Activated CD8-positive, alpha-beta memory T cell treated with anti-CD3 and anti-CD28 coated beads for 24 hours (primary cell): ENCODE data around the gene CLEC19A.

Source experiments
- DNase-seq: peaks from one replicate; pipeline ENCODE4 v3.0.0-alpha.2; 2020

Gene CLEC19A

DNA sequence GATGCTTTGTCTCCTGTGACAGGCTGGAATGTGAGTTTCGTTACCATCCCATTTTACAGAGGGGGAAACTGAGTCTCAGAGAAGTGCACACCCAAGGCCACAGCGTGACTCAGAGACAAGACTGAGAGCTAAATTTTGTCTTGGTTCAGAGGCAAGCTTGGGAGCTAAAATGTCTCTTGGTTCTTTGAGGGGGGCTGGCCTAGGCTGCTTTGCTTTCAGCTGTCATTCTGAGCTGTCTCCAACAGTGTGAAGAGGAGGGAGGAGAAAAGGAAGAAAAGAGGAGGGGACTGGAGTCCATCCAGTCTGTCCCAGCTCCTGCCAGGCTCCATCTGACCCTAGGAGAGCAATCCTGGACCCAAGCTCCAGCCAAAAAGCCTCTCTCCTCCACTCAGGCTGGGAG, at the start of gene CLEC19A:
TSS of gene CLEC19A (plus strand) at position 301 of the 400 bp plus-strand sequence. CDS start 121 bp downstream, outside the sequence.
- no peak for DNase-seq

DNA sequence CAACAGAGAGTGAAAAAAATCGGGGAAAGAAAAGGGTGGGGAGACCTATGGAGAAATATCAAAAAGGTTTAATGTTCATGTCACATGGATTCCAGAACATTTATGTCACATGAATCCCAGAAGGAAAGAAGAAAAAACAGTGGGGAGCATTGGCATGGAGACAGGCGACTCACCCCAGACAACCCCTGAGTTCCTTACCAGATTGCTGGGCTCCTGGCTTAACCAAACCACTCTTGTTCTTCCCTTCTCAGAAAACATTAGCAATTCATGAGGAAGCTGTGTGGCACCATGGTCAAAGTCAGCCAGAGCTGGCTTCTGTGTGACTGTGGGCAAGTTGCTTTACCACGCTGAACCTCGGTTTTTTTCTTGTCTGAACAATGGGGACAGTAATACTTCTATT, 49.6 kb upstream of the CLEC19A start:
- DNase-seq: no peak

DNA sequence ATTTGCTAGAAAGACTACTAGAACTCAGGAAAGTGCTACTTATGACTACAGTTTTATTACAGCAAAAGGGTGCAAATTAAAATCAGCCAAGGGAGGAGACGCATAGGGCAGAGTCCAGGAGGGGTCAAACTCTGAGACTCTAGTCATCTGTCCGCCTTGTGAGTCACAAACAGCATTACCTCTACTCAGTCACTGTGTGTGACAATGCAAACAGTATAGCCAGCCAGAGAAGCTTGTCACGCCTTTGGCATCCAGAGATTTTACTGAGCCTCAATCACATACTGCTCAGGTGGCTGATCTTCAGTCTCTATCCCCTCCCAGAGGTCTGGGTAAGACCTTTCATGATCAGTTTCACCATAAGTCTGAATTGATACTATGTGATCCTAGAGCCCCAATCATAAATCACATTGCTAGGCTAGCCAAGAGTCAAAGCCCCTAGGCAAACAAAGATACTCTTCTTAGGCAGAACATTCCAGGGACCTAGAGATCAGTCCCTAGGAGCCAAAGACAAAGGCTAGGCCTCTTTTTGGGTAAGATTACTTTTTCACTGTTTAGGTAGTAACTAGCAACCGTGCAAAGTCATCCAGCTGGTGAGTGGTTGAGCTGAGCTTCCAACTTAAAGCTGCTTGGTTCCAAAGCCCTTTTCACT, 48.8 kb upstream of the CLEC19A start:
- no peak for DNase-seq

DNA sequence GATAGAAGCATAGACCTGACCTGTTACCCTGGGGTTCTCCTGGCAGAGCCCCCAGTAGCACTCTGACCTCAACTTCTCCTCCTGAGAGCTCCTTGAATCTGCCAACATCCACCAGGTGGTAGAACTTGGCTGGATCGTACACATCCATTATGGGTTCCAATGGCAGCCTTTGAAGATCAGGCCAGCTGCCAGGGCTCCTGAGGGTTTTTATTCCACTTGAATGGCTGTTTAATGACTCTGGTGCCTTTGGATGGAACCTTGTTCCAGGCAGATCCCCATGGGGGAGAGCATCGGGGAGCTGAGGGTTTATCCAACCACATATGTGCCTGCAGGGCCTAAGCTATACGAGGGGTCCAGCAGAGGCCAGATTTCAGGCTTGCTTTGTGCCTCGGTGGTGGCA, 47.1 kb upstream of the CLEC19A start:
- no peak for DNase-seq

DNA sequence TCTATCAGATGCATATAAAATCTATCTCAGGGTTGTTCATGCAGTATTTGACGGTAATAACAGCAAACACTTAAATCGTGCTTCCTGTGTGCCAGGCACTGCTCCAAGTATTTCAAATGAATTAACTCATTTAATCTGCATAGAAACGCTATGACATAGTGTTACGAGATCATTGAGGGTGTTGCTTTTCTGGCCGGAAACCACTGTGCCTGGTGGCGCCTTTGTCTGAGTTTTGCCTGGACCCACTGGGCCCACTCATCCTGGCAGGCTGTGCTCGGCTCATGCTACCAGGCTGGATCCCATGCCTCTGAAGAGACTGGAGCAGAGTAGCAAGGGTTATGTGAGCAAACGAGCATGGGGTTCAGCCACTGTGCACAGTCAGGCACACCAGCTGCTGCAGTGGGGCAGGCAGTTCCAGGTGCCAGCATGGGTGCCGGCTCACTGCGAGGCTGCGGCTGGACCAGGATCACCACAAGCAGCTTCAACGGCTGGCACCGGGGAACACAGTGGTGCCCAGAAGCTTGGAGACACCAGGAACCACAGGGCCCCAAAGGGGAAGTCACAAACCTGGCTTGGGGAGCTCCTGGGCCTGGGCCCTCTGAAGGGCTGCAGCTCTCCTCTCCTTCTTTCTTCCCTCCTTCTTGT, 45.9 kb upstream of the CLEC19A start:
- DNase-seq: no peak

DNA sequence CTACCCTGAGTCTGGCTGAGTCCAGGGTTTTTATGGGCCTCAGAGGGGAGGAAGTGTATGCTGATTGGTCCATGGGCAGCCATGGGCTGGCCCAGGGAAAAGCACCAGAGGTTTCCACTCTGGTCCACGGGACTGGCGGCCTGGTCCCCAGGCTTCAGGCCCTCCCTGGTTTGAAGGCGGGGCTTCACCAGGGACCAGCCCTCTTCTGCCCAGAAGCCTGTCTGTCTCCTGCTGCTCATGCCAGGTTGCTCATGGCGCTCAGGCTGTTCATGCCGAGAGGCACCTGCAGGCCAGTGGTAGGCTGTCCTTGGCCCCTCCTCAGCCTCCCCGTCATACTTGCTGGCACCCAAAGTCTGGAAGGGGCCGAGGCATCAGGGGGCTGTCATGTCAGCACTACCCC, 45.0 kb upstream of the CLEC19A start:
- DNase-seq: no peak

DNA sequence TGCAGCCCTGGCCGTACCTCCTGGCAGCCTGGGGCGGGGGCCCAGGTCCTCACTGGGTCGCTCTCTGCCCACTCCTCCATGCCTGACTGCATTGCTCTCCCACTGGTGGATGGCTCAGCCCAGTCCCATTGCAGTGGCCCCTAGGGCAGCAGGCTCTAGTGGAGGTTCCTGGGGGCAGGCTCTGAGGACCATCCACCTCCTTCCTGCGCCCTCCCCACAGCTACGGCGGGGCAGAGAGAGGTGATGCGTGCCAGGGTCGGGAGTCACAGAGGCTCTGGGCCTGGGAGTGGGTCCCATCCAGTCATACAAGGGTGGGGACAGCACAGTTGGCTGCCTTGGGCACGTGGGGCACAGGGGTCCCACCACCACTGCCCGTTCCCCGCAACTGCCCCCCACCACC, 44.0 kb upstream of the CLEC19A start:
- no peak for DNase-seq

DNA sequence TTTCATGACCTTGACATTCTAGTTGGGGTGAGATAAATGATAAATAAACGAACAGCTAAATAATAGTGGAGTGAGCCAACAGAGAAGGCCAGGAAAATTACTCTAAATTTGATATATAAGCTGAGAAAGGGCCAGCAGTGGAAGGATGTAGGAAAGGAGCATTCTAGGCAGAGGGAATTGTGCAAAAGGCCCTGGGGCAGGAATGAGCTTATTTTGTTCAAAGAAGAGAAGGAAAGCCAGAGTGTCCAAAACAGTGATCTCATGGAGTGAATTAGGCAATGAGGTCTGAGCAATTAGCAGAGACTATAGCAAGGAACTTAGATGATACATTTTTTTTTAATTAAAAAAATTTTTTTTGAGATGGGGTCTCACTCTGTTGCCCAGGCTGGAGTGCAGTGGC, 43.3 kb upstream of the CLEC19A start:
- DNase-seq: no peak

DNA sequence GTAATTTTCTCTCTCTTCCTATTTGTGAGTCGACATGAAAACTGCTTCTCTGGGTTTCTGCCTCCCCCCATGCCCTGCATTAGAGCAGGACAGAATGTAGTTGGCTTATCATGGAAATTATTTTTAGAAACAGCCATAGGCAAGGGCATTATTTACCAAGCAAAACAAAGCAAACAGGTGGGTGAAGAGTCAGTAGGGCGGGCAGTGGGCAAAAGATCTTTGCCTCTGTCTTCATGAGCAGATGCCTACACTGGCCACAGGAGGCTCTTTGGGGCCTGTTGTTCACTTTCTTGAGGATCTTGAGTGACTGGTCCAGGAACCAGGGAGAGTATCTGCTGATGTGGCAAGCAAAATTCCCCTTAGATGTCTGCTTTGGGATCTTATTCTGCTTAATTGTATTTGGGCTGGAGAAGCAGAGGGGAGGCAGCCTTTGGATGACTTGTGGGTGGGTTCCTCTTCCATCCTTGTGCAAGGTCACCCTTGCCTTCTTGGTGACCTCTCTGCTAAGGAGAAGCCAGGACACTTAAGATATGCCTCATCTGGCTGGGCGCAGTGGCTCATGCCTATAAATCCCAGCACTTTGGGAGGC, 42.5 kb upstream of the CLEC19A start:
- DNase-seq: no peak

DNA sequence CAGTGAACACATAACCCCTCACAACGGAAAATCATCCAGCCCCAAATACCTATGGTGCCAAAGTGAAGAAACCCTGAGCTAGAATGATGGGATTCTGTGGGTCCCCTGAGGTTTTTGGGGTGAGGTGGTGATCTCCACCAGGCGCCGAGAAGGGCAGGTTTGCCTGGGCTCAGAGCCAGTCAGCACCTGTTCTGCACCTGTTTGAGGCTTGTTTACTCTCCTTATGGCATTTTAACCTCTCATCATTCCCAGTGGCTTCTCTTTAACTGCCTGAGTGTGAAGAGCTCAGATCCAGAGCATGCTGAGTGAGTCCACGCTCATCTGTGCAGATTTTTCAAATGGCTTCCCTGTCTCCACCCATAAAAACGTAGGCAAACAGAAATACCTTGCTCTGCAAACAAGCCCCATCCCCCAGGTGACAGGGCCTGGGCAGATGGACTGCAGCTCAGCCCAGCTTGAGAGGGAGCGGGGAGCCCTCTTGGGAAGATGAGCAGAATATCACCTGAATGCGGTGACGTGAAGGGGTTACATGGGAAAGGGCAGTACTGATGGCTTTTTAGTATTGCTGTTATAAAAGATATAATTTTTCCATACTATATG, 40.1 kb upstream of the CLEC19A start:
- DNase-seq: no peak

DNA sequence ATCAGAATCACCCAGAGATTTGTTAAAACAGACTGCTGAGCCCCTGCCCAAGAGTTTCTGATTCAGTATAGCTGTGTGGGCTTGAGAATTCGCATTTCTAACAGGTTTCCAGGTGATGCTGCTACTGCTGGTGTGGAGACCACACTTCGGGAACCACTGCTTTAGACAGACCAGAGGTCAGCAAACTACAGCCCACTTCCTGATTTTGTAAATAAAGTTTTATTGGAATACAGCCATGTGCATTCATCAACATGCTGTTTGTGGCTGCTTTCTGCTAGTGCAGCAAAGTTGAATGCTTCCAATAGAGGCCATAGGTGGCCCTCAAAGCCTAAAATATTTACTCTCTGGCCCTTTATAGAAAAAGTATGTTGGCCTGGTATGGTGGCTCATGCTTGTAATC, 32.6 kb upstream of the CLEC19A start:
- no peak for DNase-seq

DNA sequence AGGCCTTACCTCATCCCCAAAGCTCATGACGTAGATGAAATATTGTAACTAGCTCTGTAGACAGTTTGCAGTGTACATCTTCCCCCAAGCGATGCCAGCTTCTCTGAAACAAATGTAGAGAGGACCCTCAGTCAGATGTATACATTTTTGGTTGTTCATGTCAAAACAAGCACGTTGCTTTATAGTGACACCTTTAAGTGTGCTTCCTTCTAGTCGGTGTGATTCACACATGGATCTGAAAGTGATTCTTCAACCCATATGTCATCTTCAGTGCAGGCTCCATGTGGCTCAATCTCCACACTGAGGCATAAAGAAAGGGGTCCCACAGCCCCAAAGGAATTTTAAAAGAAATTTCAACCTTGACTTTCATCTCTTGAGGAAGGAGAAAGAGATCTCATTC, 30.9 kb upstream of the CLEC19A start:
- no peak for DNase-seq

DNA sequence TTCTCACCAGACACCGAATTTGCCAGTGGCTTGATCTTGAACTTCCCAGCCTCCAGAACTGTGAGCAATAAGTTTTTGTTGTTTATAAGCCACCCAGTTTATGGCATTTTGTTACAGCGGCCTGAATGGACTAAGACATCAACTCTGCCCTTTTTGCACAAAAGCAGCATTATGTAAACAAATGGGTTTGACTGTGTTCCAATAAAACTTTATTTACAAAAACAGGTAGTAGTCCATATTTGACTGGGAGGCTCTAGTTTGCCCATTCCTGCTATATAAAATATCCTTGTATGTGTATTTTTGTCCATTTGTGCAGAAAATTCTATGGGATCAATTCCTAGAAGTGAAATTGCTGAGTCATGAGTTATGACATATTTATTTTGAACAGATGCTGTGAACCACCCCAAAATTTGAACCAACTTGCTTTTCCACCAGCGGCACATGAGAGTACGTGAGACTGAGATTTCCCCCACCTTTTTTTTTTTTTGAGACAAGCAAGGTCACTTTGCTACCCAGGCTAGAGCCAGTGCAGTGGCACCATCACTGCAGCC, 21.3 kb upstream of the CLEC19A start:
- DNase-seq: no peak

DNA sequence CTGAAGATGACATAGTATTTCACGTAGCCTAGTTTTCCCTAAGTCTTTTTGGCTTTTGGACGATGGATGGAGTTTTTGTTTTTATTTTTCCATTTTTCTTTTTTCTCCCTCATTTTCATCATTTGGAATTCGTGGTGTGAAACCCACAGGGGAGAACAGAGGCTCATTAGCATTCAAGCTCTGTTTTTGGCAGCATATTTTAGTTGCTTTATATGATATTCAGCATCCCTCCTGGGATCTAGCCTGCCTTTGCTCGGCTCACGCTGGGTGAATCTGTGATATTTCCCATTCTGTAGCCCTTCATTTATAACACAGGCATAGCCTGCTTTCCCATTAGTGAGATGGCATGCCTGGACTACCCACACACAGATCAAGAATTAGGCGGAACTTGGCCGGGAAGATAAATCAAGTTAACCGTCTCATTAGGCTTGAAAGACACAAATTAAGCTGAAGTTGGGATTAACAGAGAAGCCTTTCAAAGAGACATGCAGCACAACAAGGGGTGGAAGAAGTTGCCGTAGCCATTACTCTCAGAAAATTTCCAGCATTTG, 20.1 kb upstream of the CLEC19A start:
- DNase-seq: no peak

DNA sequence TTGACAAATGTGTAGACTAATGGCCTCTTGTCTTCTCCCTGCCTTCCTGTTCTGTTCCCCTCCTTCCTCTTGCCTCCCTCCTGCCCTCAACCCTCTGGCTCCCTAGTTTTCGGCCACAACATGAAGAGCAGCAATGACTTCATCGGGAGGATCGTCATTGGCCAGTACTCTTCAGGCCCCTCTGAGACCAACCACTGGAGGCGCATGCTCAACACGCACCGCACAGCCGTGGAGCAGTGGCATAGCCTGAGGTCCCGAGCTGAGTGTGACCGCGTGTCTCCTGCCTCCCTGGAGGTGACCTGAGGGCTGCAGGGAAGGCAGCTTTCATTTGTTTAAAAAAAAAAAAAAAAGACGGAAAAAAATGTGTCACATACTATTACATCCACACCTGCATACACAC, 18.8 kb upstream of the CLEC19A start:
- DNase-seq: no peak

DNA sequence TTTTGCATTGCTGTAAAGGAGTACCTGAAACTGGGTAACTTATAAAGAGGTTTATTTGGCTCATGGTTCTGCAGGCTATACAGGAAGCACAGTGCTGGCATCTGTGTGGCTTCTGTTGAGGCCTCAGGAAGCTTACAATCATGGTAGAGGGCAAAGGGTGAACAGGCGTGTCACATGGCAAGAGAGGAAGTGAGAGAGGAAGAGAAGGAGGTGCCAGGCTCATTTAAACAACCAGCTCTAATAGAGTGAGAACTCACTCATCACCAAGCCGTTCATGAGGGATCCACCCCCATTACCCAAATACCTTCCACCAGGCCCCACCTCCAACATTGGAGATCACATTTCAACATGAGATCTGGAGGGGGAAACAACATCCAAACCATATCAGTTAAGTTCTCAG, 16.4 kb upstream of the CLEC19A start:
- no peak for DNase-seq

DNA sequence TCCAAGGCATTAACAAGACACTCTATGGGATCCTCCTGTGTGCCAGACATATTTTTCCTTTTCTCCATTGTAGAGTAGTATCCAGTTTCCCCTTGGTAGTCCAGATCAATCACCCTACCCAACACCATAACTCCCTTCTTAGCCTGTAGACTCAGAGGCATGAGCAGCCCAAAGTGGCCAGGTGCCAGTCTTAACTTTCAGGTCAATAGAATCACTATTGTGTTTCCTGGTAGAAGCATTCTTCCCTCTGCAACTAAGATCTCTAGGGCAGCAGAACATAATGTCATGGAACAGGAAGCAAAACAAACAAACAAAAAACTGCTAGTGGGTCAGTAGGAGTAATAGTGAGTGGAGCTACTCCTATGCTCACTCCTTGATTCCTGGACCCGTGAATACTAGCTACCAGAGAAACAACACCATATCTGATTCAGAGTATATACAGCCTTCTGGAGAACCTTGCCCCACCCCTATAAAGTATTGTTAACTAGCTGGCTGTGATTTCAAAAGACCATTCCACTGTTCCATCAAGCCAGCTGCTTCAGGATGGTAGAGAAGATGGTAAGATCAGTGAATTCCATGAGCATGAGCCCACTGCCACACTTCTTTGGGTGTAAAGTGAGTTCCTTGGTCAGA, 11.2 kb upstream of the CLEC19A start:
- DNase-seq: no peak

DNA sequence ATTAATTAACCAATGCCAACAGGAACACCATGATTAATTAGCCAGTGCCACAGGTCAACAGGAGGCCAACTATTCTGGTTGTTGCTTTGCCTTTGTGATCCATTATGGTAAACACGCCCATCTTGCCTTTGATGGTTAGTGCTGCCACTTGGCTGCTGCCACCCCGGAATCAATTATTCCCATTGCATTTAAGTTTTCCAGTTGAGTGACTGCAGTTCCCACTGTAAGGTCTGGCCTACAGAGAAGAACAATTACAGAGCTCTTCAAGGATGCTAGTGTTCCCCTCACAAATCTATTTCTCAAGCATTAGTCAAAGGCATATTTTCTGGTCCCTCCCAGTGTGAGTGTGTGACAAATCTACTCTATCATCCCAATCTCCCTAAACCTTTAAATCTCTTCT, 7.1 kb upstream of the CLEC19A start:
- no peak for DNase-seq

DNA sequence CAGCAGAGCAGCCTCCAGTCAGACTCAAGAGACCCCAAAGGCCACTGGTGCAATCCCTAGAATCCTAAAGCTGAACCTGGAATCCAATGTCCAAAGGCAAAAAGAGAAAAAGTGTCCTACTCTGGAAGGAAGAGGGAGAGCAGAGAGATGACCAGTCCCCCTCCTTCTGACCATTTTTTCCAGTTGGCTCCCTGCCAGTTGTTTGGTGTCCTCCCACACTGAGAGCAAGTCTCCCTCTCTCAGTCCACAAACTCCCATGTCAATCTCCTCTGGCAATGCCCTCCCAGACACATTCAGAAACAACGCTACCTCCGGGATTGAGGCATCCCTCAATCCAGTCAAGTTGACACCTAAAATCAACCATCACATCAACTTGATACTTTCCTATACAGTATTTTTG, 4.3 kb upstream of the CLEC19A start:
- no peak for DNase-seq

DNA sequence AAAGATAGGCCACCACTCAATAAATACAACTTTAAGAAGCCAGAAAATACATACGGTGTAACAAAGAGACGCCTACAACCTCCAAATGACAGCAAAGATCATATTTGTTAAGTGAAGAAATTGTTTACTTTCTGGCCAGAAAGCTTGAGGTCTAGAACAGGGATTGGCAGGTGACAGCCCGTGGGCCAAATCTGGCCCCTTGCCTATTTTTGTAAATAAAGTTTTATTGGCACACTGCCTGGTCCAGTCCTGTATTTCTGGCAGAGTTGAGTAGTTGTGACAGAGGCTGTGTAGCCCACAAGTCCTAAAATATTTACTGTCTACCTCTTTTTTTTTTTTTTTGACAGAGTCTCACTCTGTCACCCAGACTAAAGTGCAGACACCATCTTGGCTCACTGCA, 3.4 kb upstream of the CLEC19A start:
- DNase-seq: no peak

DNA sequence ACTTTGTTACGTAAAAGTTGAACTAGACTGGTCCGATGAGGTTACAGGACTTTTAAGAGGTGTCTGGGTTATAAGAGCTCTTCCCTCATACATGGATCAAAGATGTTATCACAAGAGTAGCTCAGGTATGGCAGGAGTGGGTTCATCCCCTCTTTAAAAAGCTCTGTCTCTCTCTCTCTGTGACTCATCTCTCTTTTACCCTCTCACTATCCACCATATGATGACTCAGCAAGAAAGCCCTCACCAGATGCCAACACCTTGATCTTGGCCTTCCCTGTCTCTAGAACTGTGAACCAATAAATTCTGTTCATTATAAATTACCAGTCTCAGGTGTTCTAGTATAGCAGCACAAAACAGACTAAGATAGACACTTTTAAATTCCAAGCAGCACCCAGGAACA, 1.9 kb upstream of the CLEC19A start:
- DNase-seq: no peak

DNA sequence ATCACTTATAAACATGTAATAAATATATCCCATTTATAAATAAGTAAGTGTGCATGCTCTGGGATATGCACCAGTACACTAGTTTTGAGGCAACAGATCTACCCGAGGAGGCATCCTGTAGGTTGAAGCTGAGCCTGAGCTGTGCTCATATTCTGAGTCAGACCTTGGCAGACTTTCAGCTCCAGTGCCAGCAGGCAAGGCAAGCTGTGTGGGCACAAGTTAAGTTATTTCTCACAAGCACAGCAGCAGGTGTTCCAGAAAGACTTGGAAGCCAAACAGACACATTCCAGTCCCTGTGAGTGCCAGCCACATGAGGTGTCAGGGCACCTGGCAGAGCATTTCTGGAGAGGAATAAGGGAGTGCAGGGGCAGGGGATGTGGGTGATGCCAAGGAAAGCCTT, 1.3 kb upstream of the CLEC19A start:
- DNase-seq: no peak

DNA sequence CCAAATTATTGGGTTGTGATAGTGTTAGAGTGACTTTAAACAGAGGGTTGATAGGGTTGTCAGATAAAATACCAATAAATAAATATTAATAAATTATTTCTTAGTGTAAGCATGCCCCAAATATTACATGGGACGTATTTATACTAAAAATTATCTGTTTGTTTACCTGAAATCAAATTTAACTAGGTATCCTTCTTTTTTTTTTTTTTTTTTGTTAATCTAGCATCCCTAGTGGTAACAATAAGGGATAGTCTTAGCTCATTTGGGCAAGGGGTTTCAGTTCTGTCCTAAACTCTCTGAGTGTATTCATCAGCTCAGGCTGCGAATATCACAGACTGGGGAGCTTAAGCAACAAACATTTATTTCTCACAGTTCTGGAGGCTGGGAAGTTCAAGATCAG, 1.3 kb downstream of the CLEC19A start:
- no peak for DNase-seq
